ENCODE results near the gene LRRC36.

LRRC36 gene

GRCh38 chr16:67400901-67401300, 74.3 kb downstream of the LRRC36 start:
- no peak for DNase-seq

GRCh38 chr16:67403976-67404555, 77.5 kb downstream of the LRRC36 start:
- Histone ChIP-seq H3K27me3 (no peaks in the 10 kb centered on the region), H3K4me3 (ENCODE audit: low read depth, low read length) (no peak overlapping the region), H3K4me1 (peaks cover 17% of the 10 kb centered on the region), H3K9me3 (no peaks in the 10 kb centered on the region), H3K36me3 (no peaks in the 10 kb centered on the region)
- DNase-seq = no peak
- TF ChIP-seq, protein P1, sequence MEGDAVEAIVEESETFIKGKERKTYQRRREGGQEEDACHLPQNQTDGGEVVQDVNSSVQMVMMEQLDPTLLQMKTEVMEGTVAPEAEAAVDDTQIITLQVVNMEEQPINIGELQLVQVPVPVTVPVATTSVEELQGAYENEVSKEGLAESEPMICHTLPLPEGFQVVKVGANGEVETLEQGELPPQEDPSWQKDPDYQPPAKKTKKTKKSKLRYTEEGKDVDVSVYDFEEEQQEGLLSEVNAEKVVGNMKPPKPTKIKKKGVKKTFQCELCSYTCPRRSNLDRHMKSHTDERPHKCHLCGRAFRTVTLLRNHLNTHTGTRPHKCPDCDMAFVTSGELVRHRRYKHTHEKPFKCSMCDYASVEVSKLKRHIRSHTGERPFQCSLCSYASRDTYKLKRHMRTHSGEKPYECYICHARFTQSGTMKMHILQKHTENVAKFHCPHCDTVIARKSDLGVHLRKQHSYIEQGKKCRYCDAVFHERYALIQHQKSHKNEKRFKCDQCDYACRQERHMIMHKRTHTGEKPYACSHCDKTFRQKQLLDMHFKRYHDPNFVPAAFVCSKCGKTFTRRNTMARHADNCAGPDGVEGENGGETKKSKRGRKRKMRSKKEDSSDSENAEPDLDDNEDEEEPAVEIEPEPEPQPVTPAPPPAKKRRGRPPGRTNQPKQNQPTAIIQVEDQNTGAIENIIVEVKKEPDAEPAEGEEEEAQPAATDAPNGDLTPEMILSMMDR (IDR thresholded peaks at IDR 0.05; ENCODE audit: low read depth, low read length) = no peak

More at GRCh38 chr16:67400901-67401300, 74.3 kb downstream of the LRRC36 start:
- no peak overlapping the region for H3K4me3 ChIP-seq (ENCODE audit: low read depth, low read length)
- no peaks in the 10 kb centered on the region for H3K36me3 ChIP-seq
- peaks cover 30% of the 10 kb centered on the region for H3K4me1 ChIP-seq
- no peaks in the 10 kb centered on the region for H3K27me3 ChIP-seq
- TF ChIP-seq, protein P1 (IDR thresholded peaks at IDR 0.05; ENCODE audit: low read depth, low read length) = no peak
- no peaks in the 10 kb centered on the region for H3K9me3 ChIP-seq

GRCh38 chr16:67404740-67405226, 78.2 kb downstream of the LRRC36 start:
- no peaks in the 10 kb centered on the region for H3K27me3 ChIP-seq
- H3K4me1 ChIP-seq = peaks cover 9% of the 10 kb centered on the region
- no peaks in the 10 kb centered on the region for H3K9me3 ChIP-seq
- no peak overlapping the region for H3K4me3 ChIP-seq (ENCODE audit: low read depth, low read length)
- no peaks in the 10 kb centered on the region for H3K36me3 ChIP-seq
- TF ChIP-seq, protein P1 (IDR thresholded peaks at IDR 0.05; ENCODE audit: low read depth, low read length) = no peak
- no peak for DNase-seq

DNA sequence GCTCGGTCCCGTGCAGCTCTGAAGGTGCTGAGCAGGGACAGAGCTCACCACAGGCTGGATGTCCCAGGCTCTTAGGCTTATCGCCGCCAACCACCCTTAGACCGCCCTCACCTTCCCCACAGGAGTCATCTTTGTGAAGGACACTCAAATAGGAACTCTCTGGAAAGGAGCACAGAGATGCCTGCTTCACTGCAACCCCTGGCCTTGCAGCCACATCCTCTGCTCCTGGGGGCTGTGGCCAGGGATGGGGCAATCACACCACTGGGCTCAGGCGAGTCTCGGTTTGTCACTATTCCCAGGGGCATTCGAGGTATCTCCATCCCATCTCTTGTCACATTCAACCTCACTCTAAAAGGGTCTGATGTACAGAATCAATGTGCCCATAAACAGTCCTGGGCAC, 78.7 kb downstream of the LRRC36 start:
- Histone ChIP-seq H3K4me1 (peaks cover 4% of the 10 kb centered on the region; the same call in 1 of the 2 replicates), H3K4me3 (ENCODE audit: low read depth, low read length) (no peak overlapping the region)
- DNase-seq = no peak

DNA sequence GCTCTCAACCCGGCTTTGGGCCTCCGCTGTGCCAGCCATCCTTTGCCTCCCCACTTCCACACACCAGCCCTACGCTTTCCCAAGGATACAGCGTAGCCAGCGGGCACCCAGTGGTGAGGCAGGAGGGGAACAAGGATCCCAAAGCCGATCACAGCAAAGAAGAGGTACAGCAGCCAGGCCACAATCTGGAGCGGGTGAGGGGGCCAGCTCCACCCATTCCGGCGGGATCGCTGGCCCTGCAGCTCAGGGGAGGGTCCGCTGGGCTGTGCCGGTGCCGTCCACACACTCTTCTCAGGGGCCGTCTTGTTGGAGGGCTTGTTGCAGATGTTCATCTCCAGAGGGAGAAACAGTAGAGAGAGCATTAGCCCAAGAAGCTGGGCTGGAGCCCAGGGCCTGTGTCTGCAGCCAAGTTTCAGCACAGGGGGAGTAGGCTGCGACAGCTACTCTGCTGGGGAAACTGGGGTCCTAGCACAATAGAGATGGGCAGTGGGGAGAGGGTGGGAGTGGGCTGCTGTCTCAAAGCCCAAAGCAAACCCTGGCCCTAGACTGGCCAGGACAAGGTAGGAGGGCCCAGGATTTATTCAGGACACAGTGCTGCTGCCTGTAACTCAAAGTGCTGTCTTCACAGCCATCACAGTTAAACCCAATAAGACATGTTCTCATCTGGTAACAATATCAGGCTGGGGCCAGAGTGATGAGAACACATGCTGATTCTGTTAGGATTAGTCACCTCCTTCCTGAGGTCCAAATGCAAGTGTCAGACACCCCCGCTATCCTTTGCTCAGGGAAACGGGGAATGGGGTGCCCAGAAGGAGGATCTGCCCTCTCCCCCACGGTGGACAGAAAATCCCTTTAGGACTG, 79.7 kb downstream of the LRRC36 start:
- no peaks in the 10 kb centered on the region for H3K36me3 ChIP-seq
- DNase-seq = no peak
- no peaks in the 10 kb centered on the region for H3K4me1 ChIP-seq
- TF ChIP-seq, protein P1 (IDR thresholded peaks at IDR 0.05; ENCODE audit: low read depth, low read length) = no peak
- H3K9me3 ChIP-seq = no peaks in the 10 kb centered on the region
- no peak overlapping the region for H3K4me3 ChIP-seq (ENCODE audit: low read depth, low read length)
- no peaks in the 10 kb centered on the region for H3K27me3 ChIP-seq

More for the DNA sequence above, 78.7 kb downstream of the LRRC36 start:
- TF ChIP-seq, protein P1 (IDR thresholded peaks at IDR 0.05; ENCODE audit: low read depth, low read length) = no peak
- no peaks in the 10 kb centered on the region for H3K36me3 ChIP-seq
- H3K27me3 ChIP-seq = no peaks in the 10 kb centered on the region
- no peaks in the 10 kb centered on the region for H3K9me3 ChIP-seq
